ENCODE data around the gene XPNPEP3.
A peak's percentile ranks its signal among the peaks of the same experiment; 100 is the strongest.
"Not testable (repeated sequence)": the region's sequence is repeated elsewhere in the genome, so short reads cannot be mapped to it uniquely, and the experiment has no call there.

The XPNPEP3 gene

GRCh38 chr22:40857309-40857855 is 434 bp downstream of the XPNPEP3 start:
- no peak for DNase-seq (ENCODE audit: low read depth, low spot score)

GRCh38 chr22:40862013-40862412 is 5.1 kb downstream of the XPNPEP3 start, which contains the start of gene DNAJB7:
DNAJB7 (minus strand) TSS chr22:40862113; CDS start chr22:40861994, 119 bp downstream.
- no peak for DNase-seq (ENCODE audit: low read depth, low spot score)

- DNase-seq (ENCODE audit: low read depth, low spot score): no peak
These were observed 5.6 kb downstream of the XPNPEP3 start for GRCh38 chr22:40862537-40862936.

GRCh38 chr22:40867109-40867508 is 10.2 kb downstream of the XPNPEP3 start:
- no peak for DNase-seq (ENCODE audit: low read depth, low spot score)

GRCh38 chr22:40868379-40868778 is 11.4 kb downstream of the XPNPEP3 start:
- DNase-seq (ENCODE audit: low read depth, low spot score): not testable (repeated sequence)

GRCh38 chr22:40874016-40874415 is 17.1 kb downstream of the XPNPEP3 start:
- DNase-seq (ENCODE audit: low read depth, low spot score): no peak

- no peak for DNase-seq (ENCODE audit: low read depth, low spot score)
These were observed 18.2 kb downstream of the XPNPEP3 start for GRCh38 chr22:40875111-40875510.

GRCh38 chr22:40876907-40877306 is 20.0 kb downstream of the XPNPEP3 start:
- DNase-seq (ENCODE audit: low read depth, low spot score): no peak

- DNase-seq (ENCODE audit: low read depth, low spot score): no peak
These were observed 20.5 kb downstream of the XPNPEP3 start for GRCh38 chr22:40877488-40877887.

GRCh38 chr22:40878922-40879321 is 22.0 kb downstream of the XPNPEP3 start:
- DNase-seq (ENCODE audit: low read depth, low spot score): no peak

GRCh38 chr22:40889116-40889515 is 32.2 kb downstream of the XPNPEP3 start:
- no peak for DNase-seq (ENCODE audit: low read depth, low spot score)

- no peak for DNase-seq (ENCODE audit: low read depth, low spot score)
These were observed 33.9 kb downstream of the XPNPEP3 start for GRCh38 chr22:40890881-40891280.

- DNase-seq (ENCODE audit: low read depth, low spot score): no peak
These were observed 37.5 kb downstream of the XPNPEP3 start for GRCh38 chr22:40894417-40894816.

GRCh38 chr22:40898850-40899357 is 42.0 kb downstream of the XPNPEP3 start:
- DNase-seq (ENCODE audit: low read depth, low spot score): peak; percentile 41

GRCh38 chr22:40904101-40904500 is 47.2 kb downstream of the XPNPEP3 start:
- DNase-seq (ENCODE audit: low read depth, low spot score): no peak

GRCh38 chr22:40908895-40909294 is 51.9 kb downstream of the XPNPEP3 start:
- DNase-seq (ENCODE audit: low read depth, low spot score): no peak

GRCh38 chr22:40911772-40912171 is 54.8 kb downstream of the XPNPEP3 start:
- DNase-seq (ENCODE audit: low read depth, low spot score): no peak

GRCh38 chr22:40912987-40913386 is 56.0 kb downstream of the XPNPEP3 start:
- not testable (repeated sequence) for DNase-seq (ENCODE audit: low read depth, low spot score)

- DNase-seq (ENCODE audit: low read depth, low spot score): no peak
These were observed 62.5 kb downstream of the XPNPEP3 start for GRCh38 chr22:40919446-40919845.

GRCh38 chr22:40920526-40920925 is 63.6 kb downstream of the XPNPEP3 start:
- DNase-seq (ENCODE audit: low read depth, low spot score): no peak

- peak; percentile 52 for DNase-seq (ENCODE audit: low read depth, low spot score)
These were observed 65.7 kb downstream of the XPNPEP3 start for GRCh38 chr22:40922484-40923303.

- DNase-seq (ENCODE audit: low read depth, low spot score): no peak
These were observed 71.7 kb downstream of the XPNPEP3 start for GRCh38 chr22:40928657-40929056.

GRCh38 chr22:40932396-40932795 is 75.4 kb downstream of the XPNPEP3 start:
- no peak for DNase-seq (ENCODE audit: low read depth, low spot score)
